T-helper 1 cell treated with Interleukin-12 subunit alpha and Interleukin-12 subunit beta and Interleukin-4 antibody, amounts not matched to agents 30 ng/mL and 1 ng/mL, for 36 hours (primary cell): ENCODE results near the gene INTS15. TPM values are rescaled to one million over a fixed set of nuclear protein-coding genes. Genes with fewer than 3 reads are reported as not detected.

Experiments used
- intact Hi-C: fragments of 100-400 bp; cut with micrococcal nuclease; formaldehyde crosslinking; loops from one replicate; pipeline ENCODE4 v1.15.1; 2024
- total RNA-seq: library from RNA; stranded (reverse); gene quantifications from 2 replicates; pipeline ENCODE4 v1.2.3, GENCODE V29; 2022

The INTS15 gene
- total RNA-seq, 1 donor from 2014 or later = 41.8 TPM

DNA sequence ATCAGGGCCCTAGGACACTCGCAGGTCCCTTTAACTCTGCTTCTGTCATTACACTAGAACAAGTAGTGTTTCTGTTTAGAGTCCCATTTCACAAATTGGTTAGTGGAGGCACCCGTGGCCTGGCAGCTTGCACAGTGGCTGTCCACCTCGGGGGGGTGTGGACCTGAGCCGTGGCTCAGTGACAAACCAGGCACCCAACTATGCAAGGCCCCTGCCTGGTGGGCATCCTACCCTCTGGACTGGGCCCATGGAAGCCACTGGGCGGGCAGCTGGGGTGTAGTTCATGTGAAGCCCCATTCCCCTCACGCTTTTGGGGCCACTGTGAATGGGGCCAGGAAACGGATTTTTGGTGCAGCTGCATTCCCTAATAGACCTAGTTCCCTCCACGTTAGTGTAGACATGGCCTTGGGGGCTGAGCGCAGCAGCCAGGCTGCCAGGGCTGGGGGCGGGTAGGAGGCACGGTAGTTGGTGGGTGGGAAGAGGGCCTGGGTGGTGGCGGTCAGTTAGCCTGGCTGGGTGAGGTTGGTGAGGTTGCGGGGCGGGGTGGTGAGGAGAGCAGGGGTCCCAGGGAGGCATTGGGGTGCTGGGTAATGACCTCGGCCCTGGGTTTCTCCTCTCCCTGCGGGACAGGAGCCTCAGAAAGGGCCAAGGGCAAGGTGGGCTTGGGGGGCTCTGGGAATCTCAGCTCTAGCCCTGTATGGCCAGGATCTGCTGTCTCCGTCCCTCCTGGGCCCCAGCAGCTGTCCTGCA is 66.0 kb downstream of the INTS15 start:
- intact Hi-C loops = no loop called here

DNA sequence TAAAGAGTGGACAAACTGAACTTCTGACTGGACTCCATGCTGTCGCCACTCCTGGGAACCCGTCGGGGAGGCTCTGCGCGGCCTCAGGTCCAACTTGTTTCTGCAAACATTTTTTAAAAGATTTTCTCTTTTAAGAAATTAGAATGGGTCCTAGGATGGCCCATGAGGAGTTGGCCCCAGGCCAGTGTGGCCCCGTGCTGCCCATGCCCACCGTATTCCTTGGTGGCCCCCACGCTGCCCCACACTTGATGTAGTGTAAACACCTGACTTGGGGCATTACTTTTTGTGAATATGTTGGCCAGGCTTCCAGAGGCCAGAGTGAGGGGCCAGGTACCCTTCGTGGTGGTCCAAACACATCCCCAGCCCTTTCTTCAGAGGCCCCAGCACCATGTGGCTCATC is 66.6 kb downstream of the INTS15 start:
- intact Hi-C loops = no loop called here

Other genes starting within 250 kb of the INTS15 start
- gene FAM220A, start 241.1 kb upstream of the INTS15 start, total RNA-seq = 9.0 and 16.4 TPM in 2 replicates
- 139 and 146 TPM in 2 replicates for gene RAC1, start 215.5 kb upstream of the INTS15 start, total RNA-seq
- 22.5 and 24.8 TPM in 2 replicates for gene DAGLB, start 142.1 kb upstream of the INTS15 start, total RNA-seq
- gene KDELR2, start 105.9 kb upstream of the INTS15 start, total RNA-seq = 73.2 and 73.3 TPM in 2 replicates
- gene GRID2IP, start 38.6 kb upstream of the INTS15 start, total RNA-seq = 0.10 TPM in 2 replicates
- 26.6 and 28.1 TPM in 2 replicates for gene ZDHHC4, start 12.6 kb upstream of the INTS15 start, total RNA-seq
- gene ZNF853, start 25.6 kb downstream of the INTS15 start, total RNA-seq = 0.07 and 0.27 TPM in 2 replicates
- gene ZNF316, start 47.3 kb downstream of the INTS15 start, total RNA-seq = 26.7 and 28.9 TPM in 2 replicates
- 21.9 and 24.3 TPM in 2 replicates for gene ZNF12, start 116.9 kb downstream of the INTS15 start, total RNA-seq
- gene RSPH10B2, start 164.1 kb downstream of the INTS15 start, total RNA-seq = 0.42 and 0.66 TPM in 2 replicates
- gene CCZ1B, start 236.3 kb downstream of the INTS15 start, total RNA-seq = 84.4 and 87.0 TPM in 2 replicates